IPS-11a (cell line): ENCODE data around the gene BCL2.

Experiments used
- H3K4me3 ChIP-seq: one replicate; pipeline ENCODE4 v1.5.1; 2013; ENCODE audit warnings: low read depth, low read length, control low read depth

The BCL2 gene

GRCh38 chr18:63288311-63288710 is 31.3 kb downstream of the BCL2 start:
- H3K4me3 ChIP-seq, result no peak overlapping the region

DNA sequence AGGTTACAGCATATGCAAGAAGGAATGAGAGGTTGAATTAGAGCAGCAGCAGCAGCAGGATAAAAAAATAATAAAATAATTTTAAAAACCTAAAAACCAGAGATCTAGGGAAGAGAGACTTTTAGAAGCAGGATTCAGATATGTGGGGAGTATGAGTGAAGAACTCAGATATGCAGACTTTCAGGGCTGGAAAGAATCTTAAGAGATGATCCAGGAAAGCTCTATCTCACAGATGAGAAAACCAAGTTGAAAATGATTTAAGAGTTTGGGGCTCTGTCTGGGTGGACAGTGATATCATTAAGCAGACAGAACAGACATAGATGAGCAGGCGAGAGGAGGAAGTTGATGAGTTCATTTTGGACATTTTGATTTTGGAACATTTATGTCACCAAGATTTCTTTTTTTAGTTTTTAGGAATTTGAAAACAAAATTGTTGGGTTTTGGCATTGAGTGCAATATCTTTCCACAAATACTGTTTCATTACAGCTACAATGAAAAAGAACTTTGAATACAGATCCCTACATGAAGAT is 31.8 kb downstream of the BCL2 start:
- H3K4me3 ChIP-seq, result no peak overlapping the region

GRCh38 chr18:63286926-63287325 is 32.6 kb downstream of the BCL2 start:
- no peak overlapping the region for H3K4me3 ChIP-seq

- no peak overlapping the region for H3K4me3 ChIP-seq
These were observed 34.5 kb downstream of the BCL2 start for GRCh38 chr18:63284827-63285733.

DNA sequence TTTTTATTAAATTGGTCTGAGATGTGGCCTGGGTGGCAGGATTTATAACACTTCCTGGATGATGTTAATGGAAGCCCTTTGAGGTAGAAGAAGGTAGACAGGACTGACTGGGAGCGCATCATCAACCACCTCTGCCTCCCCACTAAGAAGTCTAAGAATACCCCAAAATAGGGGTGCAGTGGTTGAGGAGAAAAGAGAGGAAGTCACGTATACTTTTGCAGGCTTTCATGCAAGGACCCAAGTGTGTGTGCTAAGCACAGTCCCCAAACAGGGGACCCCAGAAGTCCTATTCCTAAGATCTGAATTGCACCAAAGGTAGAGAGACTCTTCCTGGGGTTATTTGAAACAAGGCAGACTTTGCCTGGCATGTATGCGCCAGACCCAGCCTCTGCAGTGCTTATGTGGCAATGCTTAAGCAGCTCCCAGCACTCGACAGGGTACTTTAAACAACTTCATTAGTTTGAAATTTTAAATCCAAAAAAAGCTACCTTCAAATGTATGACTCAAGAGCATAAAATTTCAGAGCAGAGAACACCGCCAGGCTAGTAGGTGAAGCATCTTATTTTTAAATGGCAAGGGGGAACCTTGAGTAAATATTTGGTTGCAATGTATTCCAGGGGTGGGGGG is 35.3 kb downstream of the BCL2 start:
- H3K4me3 ChIP-seq, result no peak overlapping the region

DNA sequence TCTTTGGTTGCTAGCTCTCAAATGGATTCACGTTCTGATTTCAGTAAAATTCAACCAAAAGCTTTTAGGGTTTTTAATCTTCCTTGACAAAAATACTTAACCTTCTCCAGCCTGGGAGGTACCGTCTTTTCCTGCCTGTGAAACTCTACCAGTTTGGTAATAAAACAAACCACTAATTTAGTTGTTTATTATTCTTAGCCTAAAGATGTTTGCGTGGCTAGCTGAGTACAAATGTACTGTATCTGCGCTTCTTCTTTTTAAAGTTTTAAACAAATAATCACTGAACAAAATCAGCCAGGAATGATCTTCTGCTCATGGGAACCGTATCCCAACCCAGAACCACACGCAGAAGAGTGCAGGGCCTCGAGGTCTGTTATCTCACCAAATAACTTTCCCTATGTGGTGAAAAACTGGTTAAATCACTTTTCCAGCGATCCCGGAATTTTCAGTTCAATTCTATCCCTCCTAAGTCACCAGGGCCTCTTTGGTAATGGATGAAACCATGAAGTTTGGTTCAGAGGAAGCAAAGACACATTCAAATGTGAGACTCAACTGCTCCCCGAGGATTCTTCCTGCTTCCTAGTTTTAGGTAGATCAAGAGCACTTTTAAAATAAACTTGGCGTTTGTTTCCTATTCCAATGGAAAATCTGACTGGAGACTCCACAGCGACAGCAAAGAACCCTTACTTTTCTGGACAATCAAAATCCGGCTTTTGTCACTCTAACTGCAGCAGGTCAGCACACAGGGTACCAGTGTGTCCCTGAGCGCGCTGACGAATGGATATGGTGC is 36.1 kb downstream of the BCL2 start:
- H3K4me3 ChIP-seq, result no peak overlapping the region

DNA sequence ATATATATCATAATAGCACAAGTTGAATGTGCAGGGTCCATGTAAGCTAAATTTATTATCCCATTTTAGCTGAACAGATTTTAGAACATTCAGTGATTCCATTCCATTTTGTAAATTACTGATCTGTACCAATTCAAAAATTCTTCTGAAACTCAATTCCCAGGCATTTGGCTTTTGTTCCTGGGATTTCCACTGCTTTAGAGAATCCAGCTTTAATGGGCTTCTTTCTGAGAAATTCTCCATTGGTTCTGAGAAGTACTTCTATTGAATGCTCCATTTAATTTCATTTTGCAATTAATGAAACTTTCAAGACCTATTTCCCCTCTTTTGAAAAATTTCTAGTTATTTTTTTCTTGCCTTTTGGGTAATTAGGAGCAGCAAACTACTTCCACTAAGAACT is 36.8 kb downstream of the BCL2 start:
- no peak overlapping the region for H3K4me3 ChIP-seq

GRCh38 chr18:63273222-63273927 is 46.2 kb downstream of the BCL2 start:
- H3K4me3 ChIP-seq, result no peak overlapping the region

DNA sequence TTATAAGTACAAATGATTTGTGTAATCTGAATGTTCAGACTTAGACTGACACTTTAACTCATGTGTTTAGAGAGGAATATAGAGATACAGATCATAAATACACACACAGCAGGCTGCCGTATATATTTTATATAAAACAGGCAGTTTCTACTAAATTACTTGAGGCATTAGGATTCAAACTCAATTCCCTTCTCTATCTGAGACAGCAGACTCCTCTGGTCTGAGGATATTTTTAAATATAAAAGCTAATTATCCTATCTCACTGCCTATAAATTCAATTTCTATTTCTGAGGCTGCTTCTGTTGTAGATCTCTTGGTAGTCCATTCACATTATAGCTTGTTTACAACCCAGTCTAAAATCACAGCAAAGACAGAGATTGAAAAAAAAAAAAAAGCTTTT is 46.9 kb downstream of the BCL2 start:
- H3K4me3 ChIP-seq, result no peak overlapping the region

DNA sequence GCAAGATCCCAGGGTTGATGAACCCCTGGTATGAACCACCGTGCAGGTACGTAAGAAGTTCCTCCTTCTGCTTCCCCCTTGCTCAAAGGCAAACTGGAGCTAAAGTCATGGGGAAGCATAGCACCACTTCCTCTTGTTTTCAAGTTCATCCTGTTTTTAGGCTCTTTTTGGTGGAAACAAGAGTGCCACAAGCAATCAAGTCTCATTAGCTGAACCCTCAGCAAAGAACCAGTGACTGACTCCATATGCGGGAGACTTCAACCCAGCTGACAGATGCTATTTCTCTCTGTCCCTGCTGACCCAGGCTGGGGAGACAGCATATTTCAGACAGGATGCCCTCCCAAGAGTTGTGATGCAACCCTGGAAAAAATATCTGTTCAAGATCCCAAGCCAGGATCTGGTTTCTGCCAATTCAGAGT is 47.7 kb downstream of the BCL2 start:
- H3K4me3 ChIP-seq, result no peak overlapping the region

DNA sequence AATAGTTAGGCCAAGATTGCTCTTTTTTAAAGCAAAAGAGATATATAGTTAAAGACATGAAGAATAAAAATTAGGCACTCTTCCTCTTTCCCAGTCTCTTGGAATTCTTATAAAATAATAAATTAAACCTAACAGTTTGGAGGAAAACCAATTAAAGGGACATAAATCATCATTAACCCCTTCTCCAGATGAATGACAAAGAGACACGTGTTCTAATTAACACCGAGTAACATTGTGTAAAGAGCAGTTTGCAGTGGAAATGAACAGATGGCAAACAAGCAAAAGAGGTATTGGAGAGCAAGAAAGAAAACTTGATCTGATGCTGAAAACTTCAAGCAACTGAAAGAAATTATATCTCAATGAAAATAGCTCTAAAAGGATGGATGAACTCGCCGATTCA is 48.4 kb downstream of the BCL2 start:
- H3K4me3 ChIP-seq, result no peak overlapping the region

DNA sequence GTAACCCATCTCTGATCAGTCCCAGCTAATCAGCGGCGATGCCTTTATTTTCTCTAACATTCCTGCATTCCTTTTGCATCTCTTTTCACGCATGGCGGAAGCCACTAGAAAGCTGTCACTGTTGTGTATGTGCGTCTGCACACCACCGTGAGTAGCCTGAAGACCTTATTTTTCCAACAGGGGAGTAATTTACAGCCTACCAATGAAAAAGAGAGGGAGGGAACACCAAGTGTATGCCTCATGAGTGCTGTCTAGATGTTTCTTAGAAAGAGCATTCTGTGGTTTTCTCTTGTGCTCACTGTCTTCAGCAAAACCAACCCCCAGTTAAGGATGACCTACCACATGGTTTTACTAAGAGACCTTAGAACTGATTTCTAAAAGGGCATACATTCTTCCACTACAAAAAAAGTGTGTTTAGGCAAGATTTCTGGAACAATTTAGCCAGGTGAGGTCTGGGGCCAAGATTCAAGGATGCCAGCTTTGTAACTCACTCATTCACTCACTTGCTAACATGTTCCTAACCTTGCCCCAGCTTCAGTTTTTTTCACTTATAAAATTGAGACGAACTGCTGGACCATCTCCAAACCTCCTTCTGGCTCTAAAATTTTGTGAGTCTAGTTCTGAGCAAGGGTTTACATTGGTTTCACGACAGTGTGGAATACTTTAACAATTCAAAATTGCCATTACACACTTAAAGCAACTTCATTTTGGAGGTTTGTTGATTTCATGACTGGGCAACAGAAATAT is 51.4 kb downstream of the BCL2 start:
- H3K4me3 ChIP-seq, result no peak overlapping the region

- no peak overlapping the region for H3K4me3 ChIP-seq
These were observed 52.4 kb downstream of the BCL2 start for GRCh38 chr18:63266888-63267790.

DNA sequence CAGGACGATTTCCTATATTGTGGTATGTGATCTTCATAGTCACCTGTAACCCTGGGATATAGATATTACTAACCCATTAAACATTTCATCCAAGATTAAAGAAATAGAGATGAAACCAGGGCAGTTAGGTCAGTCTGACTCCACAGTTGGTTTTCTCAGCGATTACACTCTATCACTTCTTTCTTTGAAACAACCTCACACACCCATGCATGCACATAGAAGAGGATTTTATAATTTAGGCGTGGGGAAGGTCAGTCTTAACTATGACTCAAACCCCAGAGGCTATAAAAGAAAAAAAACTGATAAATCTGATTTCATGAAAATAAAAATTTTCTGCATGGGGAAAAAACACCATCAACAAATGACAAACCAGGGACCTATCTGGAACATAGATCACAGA is 54.2 kb downstream of the BCL2 start:
- H3K4me3 ChIP-seq, result no peak overlapping the region

GRCh38 chr18:63264871-63265270 is 54.7 kb downstream of the BCL2 start:
- H3K4me3 ChIP-seq, result no peak overlapping the region

- H3K4me3 ChIP-seq, result no peak overlapping the region
These were observed 56.1 kb downstream of the BCL2 start for GRCh38 chr18:63263444-63263843.

- no peak overlapping the region for H3K4me3 ChIP-seq
These were observed 56.9 kb downstream of the BCL2 start for GRCh38 chr18:63262369-63263335.

DNA sequence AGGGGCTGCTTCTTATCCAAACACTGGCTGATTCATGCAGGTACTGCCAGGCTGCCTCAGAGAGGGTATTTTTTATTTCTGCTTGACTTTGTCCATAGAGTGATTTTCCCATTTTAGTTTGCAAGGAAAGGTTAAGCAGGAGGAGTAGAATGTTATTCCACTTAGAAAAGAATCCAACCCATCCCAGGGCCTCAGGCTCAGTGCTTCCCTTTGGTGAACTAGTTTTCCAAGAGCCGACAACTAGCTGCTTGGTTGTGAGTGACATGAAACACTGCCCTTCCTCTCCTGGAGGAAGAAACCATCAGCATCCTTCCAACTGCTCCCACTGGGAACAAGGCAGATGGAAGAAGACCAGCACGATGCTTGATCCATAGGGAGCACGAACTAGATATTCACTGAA is 58.5 kb downstream of the BCL2 start:
- H3K4me3 ChIP-seq, result no peak overlapping the region
